ENCODE data around the gene PSMD1. TPM values are rescaled to one million over a fixed set of nuclear protein-coding genes. Genes with fewer than 3 reads are reported as not detected.

Gene PSMD1
- total RNA-seq, 1 experiment from 2014 or later: 245 TPM

GRCh38 chr2:231221761-231222160 is 165.1 kb downstream of the PSMD1 start:
- Histone ChIP-seq H3K4me1 (ENCODE audit: insufficient read depth, low read length, poor library complexity, severe bottlenecking) (no peaks in the 10 kb centered on the region), H3K4me3 (ENCODE audit: low read depth, low read length, poor library complexity, severe bottlenecking) (no peak overlapping the region), H3K36me3 (ENCODE audit: insufficient read depth, low read length, poor library complexity, severe bottlenecking) (no peaks in the 10 kb centered on the region), H3K9me3 (ENCODE audit: low read depth, low read length, poor library complexity, severe bottlenecking) (no peaks in the 10 kb centered on the region), H3K27ac (ENCODE audit: low read depth, low read length, poor library complexity, severe bottlenecking) (no peak overlapping the region), H3K27me3 (replicated peaks; ENCODE audit: insufficient read depth, low read depth, low read length, poor library complexity) (no peaks in the 10 kb centered on the region)
- no TSS peak for BruUV-seq (replicated peaks)
- POLR2A ChIA-PET (ENCODE audit: low non-redundant PET): interaction anchor here (0.7 kb wide), 1 partner anchor 344 kb away, joined by 6 read pairs; no protein-coding TSS in a partner anchor
- no peak for DNase-seq (ENCODE audit: low spot score)
- TF ChIP-seq CTCF (conservative IDR thresholded peaks at IDR 0.05; ENCODE audit: low read depth, low read length) (no peak), EZH2 (IDR thresholded peaks at IDR 0.05; ENCODE audit: borderline replicate concordance, low read depth, low read length, poor library complexity, severe bottlenecking) (no peak)
- intact Hi-C loops (cut with micrococcal nuclease; ENCODE audit: unreplicated experiment): loop anchor here (10.0 kb wide), 1 partner anchor 343 kb away; no protein-coding TSS in a partner anchor
- CTCF ChIA-PET: no interaction called here

Other genes starting within 250 kb of the PSMD1 start
- 283 and 293 TPM in 2 replicates for gene ITM2C, start 191.9 kb upstream of the PSMD1 start, total RNA-seq (2021)
- 0.19 TPM in 1 of 2 replicates, not detected in the other for gene GPR55, start 131.6 kb upstream of the PSMD1 start, total RNA-seq (2021)
- not detected in 2 replicates for gene SPATA3, start 60.7 kb upstream of the PSMD1 start, total RNA-seq (2021)
- gene C2orf72, start 19.3 kb upstream of the PSMD1 start, total RNA-seq (2021): not detected in 2 replicates
- gene HTR2B, start 68.2 kb downstream of the PSMD1 start, total RNA-seq (2021): not detected in 2 replicates
- 14.3 and 14.9 TPM in 2 replicates for gene ARMC9, start 141.8 kb downstream of the PSMD1 start, total RNA-seq (2021)